ENCODE measurements around the gene FAM9C. TPM values are rescaled to one million over a fixed set of nuclear protein-coding genes. Genes with fewer than 3 reads are reported as not detected.

Gene FAM9C
- total and polyA plus RNA-seq, 2 experiments from 2014 or later: not detected

GRCh38 chrX:13046141-13046855 is 1.9 kb upstream of the FAM9C start:
- no peak for DNase-seq
- in situ Hi-C loops (cut with MboI): no loop called here

GRCh38 chrX:13043938-13044337 is 482 bp downstream of the FAM9C start:
- no peak overlapping the region for H3K4me2 ChIP-seq (ENCODE audit: unreplicated experiment)
- H3K9me2 ChIP-seq (ENCODE audit: insufficient read depth): no peaks in the 10 kb centered on the region
- H3K36me3 ChIP-seq (ENCODE audit: low read depth): no peaks in the 10 kb centered on the region
- no peak overlapping the region for H3K9ac ChIP-seq
- H3K4me3 ChIP-seq: no peak overlapping the region
- H3F3A ChIP-seq (ENCODE audit: insufficient read depth): no peaks in the 10 kb centered on the region
- H4K20me1 ChIP-seq (ENCODE audit: insufficient read depth): no peaks in the 10 kb centered on the region
- H3K4me1 ChIP-seq (ENCODE audit: insufficient read depth): 0 out of 2 replicates have a peak, but pooled peaks cover 4% of the 10 kb centered on the region
- TF ChIP-seq EZH2phosphoT487 (IDR thresholded peaks at IDR 0.05; ENCODE audit: insufficient read depth, low read depth) (no peak), EZH2 (IDR thresholded peaks at IDR 0.05; ENCODE audit: insufficient read depth, poor library complexity, severe bottlenecking) (no peak)
- H3K79me2 ChIP-seq (ENCODE audit: insufficient read depth): no peaks in the 10 kb centered on the region
- no peak overlapping the region for H2AFZ ChIP-seq
- no peaks in the 10 kb centered on the region for H3K27me3 ChIP-seq (replicated peaks; ENCODE audit: insufficient read depth)
- 81 to 98% methylated on average over 7 to 16 of the region's 25 CpGs for WGBS, 2 experiments (ENCODE audit: low coverage in 1 of 2, low lambda C conversion rate in 2 of 2, missing lambda C conversion rate in 2 of 2)
- no peak overlapping the region for H3K27ac ChIP-seq
- DNase-seq: no peak
- in situ Hi-C loops (cut with MboI): no loop called here
- no peaks in the 10 kb centered on the region for H3K9me3 ChIP-seq (ENCODE audit: low read depth)

More at GRCh38 chrX:13046141-13046855, 1.9 kb upstream of the FAM9C start:
- no peaks in the 10 kb centered on the region for H4K20me1 ChIP-seq (ENCODE audit: insufficient read depth)
- H3K9me2 ChIP-seq (ENCODE audit: insufficient read depth): no peaks in the 10 kb centered on the region
- H3K9ac ChIP-seq: no peak overlapping the region
- TF ChIP-seq EZH2phosphoT487 (IDR thresholded peaks at IDR 0.05; ENCODE audit: insufficient read depth, low read depth) (no peak), EZH2 (IDR thresholded peaks at IDR 0.05; ENCODE audit: insufficient read depth, poor library complexity, severe bottlenecking) (no peak)
- H3F3A ChIP-seq (ENCODE audit: insufficient read depth): no peaks in the 10 kb centered on the region
- no peaks in the 10 kb centered on the region for H3K36me3 ChIP-seq (ENCODE audit: low read depth)
- H3K27me3 ChIP-seq (replicated peaks; ENCODE audit: insufficient read depth): no peaks in the 10 kb centered on the region
- no peaks in the 10 kb centered on the region for H3K9me3 ChIP-seq (ENCODE audit: low read depth)
- no peak overlapping the region for H2AFZ ChIP-seq
- H3K4me1 ChIP-seq (ENCODE audit: insufficient read depth): 0 out of 2 replicates have a peak, but pooled peaks cover 4% of the 10 kb centered on the region
- 100% methylated on average over 1 of the region's 1 CpG for WGBS, 2 experiments (ENCODE audit: low coverage in 1 of 2, low lambda C conversion rate in 2 of 2, missing lambda C conversion rate in 2 of 2)
- H3K4me2 ChIP-seq (ENCODE audit: unreplicated experiment): no peak overlapping the region
- H3K79me2 ChIP-seq (ENCODE audit: insufficient read depth): no peaks in the 10 kb centered on the region
- no peak overlapping the region for H3K4me3 ChIP-seq
- no peak overlapping the region for H3K27ac ChIP-seq

GRCh38 chrX:13043138-13043537 is 1.3 kb downstream of the FAM9C start:
- Histone ChIP-seq H3K9me3 (ENCODE audit: low read depth) (no peaks in the 10 kb centered on the region), H4K20me1 (ENCODE audit: insufficient read depth) (no peaks in the 10 kb centered on the region), H3F3A (ENCODE audit: insufficient read depth) (no peaks in the 10 kb centered on the region), H2AFZ (no peak overlapping the region), H3K4me2 (ENCODE audit: unreplicated experiment) (no peak overlapping the region), H3K4me3 (no peak overlapping the region), H3K27ac (no peak overlapping the region), H3K4me1 (ENCODE audit: insufficient read depth) (0 out of 2 replicates have a peak, but pooled peaks cover under 1% of the 10 kb centered on the region), H3K9me2 (ENCODE audit: insufficient read depth) (no peaks in the 10 kb centered on the region), H3K36me3 (ENCODE audit: low read depth) (no peaks in the 10 kb centered on the region), H3K9ac (no peak overlapping the region), H3K79me2 (ENCODE audit: insufficient read depth) (no peaks in the 10 kb centered on the region), H3K27me3 (replicated peaks; ENCODE audit: insufficient read depth) (no peaks in the 10 kb centered on the region)
- no peak for DNase-seq
- in situ Hi-C loops (cut with MboI): no loop called here
- no peak for TF ChIP-seq EZH2 (IDR thresholded peaks at IDR 0.05; ENCODE audit: insufficient read depth, poor library complexity, severe bottlenecking)
- TF ChIP-seq EZH2phosphoT487 (IDR thresholded peaks at IDR 0.05; ENCODE audit: insufficient read depth, low read depth): no peak
- 82 to 91% methylated on average over 9 to 10 of the region's 10 CpGs for WGBS, 2 experiments (ENCODE audit: low coverage in 1 of 2, low lambda C conversion rate in 2 of 2, missing lambda C conversion rate in 2 of 2)

GRCh38 chrX:13036896-13037295 is 7.5 kb downstream of the FAM9C start:
- no peaks in the 10 kb centered on the region for H3K4me1 ChIP-seq (ENCODE audit: insufficient read depth)
- no peak for TF ChIP-seq EZH2 (IDR thresholded peaks at IDR 0.05; ENCODE audit: insufficient read depth, poor library complexity, severe bottlenecking)
- no peak for TF ChIP-seq EZH2phosphoT487 (IDR thresholded peaks at IDR 0.05; ENCODE audit: insufficient read depth, low read depth)
- no peaks in the 10 kb centered on the region for H3K9me2 ChIP-seq (ENCODE audit: insufficient read depth)
- H3K9me3 ChIP-seq (ENCODE audit: low read depth): no peaks in the 10 kb centered on the region
- no peaks in the 10 kb centered on the region for H3K27me3 ChIP-seq (replicated peaks; ENCODE audit: insufficient read depth)
- DNase-seq: no peak
- H3K79me2 ChIP-seq (ENCODE audit: insufficient read depth): no peaks in the 10 kb centered on the region
- H3K4me2 ChIP-seq (ENCODE audit: unreplicated experiment): no peak overlapping the region
- in situ Hi-C loops (cut with MboI): no loop called here
- H3F3A ChIP-seq (ENCODE audit: insufficient read depth): no peaks in the 10 kb centered on the region
- no peak overlapping the region for H3K4me3 ChIP-seq
- no peak overlapping the region for H3K9ac ChIP-seq
- no peak overlapping the region for H3K27ac ChIP-seq
- no peaks in the 10 kb centered on the region for H3K36me3 ChIP-seq (ENCODE audit: low read depth)
- H4K20me1 ChIP-seq (ENCODE audit: insufficient read depth): no peaks in the 10 kb centered on the region
- H2AFZ ChIP-seq: no peak overlapping the region
- WGBS, 2 experiments (ENCODE audit: low coverage in 1 of 2, low lambda C conversion rate in 2 of 2, missing lambda C conversion rate in 2 of 2): 63 to 65% methylated on average over 3 of the region's 3 CpGs
